RPMI8226 (cell line): ENCODE results near the gene TXNDC15.
"Not testable (repeated sequence)": the region's sequence is repeated elsewhere in the genome, so short reads cannot be mapped to it uniquely, and the experiment has no call there.

Source experiments
- DNase-seq: peaks from one replicate; pipeline ENCODE4 v3.0.0-alpha.2; 2015

Gene TXNDC15, protein sequence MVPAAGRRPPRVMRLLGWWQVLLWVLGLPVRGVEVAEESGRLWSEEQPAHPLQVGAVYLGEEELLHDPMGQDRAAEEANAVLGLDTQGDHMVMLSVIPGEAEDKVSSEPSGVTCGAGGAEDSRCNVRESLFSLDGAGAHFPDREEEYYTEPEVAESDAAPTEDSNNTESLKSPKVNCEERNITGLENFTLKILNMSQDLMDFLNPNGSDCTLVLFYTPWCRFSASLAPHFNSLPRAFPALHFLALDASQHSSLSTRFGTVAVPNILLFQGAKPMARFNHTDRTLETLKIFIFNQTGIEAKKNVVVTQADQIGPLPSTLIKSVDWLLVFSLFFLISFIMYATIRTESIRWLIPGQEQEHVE

DNA sequence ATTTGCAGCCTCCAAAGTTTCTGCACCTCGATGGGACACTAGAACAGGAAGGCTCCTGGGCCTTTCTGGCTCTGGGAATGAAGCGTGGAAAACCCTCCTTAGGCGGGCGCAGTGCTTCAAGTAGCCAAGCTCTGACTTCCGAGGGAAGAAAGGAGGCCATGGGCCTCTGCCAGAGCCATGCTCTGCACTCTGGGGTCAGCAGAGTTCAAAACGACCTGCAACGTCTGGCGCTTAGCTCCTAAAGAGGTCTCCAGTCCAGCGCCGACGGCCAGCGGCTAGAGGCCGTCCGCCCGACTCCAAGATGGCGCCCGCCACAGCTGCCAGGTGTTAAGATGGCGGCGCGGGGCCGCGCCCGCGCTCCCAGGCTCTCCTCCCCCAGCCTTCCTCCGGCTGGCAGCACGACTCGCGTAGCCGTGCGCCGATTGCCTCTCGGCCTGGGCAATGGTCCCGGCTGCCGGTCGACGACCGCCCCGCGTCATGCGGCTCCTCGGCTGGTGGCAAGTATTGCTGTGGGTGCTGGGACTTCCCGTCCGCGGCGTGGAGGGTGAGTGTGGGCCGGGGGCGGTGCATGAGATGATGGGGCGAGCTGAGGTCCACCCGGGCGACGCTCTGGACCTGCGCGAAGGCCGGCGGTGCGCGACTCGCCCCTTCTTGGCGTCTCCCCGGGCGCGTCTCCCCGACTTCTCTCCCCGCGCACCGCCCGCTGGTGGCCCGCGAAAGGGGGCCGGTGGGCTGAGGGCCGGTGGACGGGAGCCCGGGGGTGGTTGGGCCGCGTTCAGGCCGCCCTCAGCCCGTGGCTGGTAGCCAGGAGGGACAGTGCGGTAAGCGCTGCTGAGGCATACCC lies at the start of gene TXNDC15:
TSS of gene TXNDC15 (plus strand) at position 385 of the 844 bp plus-strand sequence. CDS start at position 442, 57 bp downstream.
- peak; percentile 87 for DNase-seq

DNA sequence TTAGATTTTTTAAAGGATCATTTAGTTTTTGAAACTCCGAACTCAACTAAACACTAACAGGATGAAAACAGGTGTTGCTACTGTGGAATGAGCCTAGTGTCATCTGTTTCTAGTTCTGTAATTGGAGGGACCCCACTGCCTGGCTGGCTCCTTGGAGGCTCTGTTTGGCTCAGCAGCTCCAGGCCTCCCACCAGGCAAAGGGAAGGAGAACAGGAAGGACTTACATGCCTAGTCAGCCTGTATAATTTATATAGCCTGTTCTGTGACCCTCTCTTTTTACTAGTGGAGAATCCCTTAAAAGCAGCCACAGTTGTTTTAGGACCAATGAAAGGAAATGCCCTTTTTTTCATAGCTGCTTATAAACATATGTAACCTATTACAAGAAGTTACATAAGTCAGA lies 49.5 kb upstream of the TXNDC15 start:
- DNase-seq = no peak

DNA sequence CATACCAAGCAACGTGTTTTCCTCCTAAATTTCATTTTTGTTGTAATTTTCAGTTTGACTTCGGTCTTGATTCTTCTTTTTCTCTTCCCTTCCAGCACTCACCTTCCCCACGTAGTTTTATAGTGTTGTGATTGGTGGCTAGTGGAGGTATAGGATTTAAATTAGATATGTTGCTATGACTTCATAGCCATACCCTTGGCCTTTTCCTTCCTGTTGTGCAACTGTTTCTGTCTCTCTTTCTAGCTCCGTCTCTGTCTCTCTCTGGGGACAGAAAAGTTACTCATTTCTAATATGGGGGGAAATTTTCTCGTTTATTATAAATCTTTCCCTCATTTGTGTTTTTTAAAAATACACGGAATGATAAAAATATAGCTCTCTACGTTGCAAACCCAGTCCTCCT lies 49.0 kb upstream of the TXNDC15 start:
- DNase-seq = no peak

DNA sequence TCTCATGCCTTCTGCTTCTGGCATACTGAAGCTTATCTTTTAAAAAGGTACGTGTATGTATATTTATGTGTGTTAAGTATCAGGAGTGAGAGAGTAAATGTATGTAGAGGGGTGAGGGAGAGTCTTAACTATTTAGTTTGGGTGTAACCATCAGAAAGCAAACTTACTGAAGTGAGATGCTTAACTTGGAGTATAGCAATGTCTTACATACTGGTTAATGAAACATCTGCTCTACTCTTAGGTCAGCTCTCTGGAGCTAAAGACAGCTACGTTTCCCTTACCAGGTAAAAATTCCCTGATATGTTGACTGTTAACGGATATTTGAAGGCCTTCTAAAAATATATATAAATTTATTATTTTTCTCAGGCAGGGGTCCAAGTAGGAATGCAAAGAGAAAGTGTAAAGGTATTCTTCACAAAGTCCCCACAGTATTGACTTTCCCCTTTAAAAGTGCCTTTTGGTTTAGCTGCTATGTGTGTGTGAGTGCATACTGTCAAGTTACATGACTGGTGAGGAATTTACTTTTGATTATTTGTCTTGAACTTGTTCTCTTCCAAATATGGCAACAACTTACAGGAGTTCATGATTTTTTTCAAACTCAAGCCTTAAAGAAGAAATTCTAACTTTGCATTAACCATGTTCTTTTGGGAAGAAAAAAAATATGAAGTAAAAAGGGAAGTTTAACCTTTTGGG lies 40.7 kb upstream of the TXNDC15 start:
- no peak for DNase-seq

DNA sequence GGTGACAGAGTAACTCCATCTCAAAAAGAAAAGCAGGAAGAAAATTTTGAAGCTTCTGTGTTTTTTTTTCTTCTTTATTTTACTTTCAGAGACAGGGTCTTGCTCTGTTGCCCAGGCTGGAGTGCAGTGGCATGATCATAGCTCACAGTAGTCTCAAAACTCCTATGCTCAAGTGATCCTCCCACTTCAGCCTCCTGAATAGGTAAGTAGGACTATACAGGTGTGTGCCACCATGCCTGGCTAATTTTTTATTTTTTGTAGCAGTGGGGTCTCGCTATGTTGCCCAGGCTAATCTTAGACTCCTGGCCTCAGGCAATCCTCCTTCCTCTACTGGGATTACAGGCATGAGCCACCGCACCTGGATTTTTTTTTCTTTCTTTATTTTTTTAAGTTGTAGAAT lies 38.5 kb upstream of the TXNDC15 start:
- DNase-seq = no peak

DNA sequence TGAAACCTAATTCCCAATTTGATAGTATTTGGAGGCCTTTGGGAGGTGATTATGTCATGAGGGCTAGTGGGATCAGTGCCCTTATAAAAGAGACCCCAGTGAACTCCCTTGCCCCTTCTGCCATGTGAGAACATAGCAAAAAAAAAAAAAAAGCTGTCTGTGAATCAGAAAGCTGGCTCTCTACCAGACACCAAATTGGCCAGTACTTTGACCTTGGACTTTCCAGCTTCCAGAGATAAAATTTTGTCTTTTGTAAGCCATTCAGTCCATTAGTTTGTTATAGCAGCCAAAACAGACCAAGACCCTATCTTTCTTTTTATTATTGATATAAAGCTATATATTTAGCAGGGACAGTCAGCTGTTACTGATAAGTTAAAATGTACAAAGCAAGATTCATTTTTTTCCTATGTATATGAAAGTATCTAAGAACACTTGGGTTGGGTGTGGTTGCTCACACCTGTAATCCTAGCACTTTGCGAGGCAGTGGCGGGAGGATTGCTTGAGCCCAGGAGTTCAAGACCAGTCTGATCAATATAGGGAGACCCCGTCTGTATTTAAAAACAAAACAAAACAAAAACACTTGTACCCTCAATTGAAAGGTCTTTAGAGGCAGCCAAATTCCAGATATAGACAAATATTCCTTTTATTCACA lies 36.5 kb upstream of the TXNDC15 start:
- DNase-seq = no peak

DNA sequence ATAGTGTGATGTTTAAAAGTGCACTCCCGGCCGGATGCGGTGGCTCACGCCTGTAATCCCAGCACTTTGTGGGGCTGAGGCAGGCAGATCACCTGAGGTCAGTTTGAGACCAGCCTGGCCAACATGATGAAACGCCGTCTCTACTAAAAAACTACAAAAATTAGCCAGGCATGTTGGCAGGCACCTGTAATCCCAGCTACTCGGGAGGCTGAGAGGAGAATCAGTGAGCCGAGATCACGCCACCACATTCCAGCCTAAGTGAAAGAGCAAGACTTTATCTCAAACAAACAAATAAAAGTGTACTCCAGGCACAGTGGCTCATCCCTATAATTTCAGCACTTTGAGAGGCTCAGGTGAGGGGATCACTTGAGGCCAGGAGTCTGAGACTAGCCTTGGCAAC lies 35.8 kb upstream of the TXNDC15 start:
- DNase-seq = not testable (repeated sequence)

DNA sequence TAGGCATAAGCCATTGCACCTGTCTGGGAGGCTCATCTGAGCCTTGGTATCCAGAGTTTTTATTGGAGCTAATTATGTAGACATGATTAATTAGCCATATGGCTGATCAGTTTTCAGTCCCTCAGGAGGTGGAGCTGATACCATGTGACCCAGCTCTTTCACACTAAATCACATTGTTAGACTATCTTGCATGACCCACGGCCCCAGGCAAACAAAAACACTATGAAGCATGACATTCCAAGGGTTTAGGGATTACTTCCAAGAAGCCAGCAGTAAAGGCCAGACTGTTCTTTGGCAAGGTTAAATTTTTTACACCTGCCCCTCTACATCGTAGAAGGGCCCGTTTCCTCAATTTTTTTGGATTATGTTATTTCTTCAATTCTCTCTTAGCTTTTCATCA lies 33.4 kb upstream of the TXNDC15 start:
- DNase-seq = no peak

DNA sequence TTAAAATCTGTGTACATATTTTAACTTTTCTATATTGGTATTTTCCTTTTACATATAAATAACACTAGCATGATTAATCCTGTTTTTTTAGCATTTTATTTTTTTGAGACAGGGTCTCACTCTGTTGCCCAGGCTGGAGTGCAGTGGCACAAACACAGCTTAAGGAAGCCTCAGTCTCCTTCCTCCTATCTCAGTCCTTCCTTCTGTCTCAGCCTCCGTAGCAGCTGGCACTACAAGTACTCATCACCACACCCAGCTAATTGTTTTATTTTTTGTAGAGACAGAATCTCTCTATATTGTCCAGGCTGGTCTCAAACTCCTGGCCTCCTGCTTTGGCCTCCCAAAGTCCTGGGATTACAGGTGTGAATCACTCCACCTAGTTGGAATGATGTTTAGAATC lies 29.9 kb upstream of the TXNDC15 start:
- DNase-seq = no peak

DNA sequence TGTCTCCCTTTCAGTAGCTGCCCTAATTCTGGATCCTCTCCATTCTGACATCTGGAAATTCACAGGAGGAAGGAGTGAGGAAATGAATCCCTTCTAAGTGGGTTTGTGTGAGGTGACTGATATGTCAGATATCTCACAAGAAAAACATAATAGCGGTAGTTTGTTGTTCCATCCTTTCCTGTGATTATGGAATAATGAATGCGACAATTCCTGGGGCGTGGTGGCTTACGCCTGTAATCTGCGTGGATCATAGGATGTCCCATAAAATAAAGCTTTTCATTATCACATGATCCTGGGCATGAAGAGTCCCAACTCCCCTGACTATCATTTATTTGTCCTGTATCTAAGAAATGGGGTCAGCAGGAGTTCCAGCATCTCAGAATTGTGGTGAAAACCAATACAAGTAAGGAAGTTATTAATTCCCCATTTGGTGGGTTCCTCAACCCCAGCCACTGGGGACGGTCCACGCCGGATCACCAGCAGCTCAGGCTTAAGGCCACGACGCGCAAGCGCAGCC lies 28.8 kb upstream of the TXNDC15 start:
- DNase-seq = no peak

DNA sequence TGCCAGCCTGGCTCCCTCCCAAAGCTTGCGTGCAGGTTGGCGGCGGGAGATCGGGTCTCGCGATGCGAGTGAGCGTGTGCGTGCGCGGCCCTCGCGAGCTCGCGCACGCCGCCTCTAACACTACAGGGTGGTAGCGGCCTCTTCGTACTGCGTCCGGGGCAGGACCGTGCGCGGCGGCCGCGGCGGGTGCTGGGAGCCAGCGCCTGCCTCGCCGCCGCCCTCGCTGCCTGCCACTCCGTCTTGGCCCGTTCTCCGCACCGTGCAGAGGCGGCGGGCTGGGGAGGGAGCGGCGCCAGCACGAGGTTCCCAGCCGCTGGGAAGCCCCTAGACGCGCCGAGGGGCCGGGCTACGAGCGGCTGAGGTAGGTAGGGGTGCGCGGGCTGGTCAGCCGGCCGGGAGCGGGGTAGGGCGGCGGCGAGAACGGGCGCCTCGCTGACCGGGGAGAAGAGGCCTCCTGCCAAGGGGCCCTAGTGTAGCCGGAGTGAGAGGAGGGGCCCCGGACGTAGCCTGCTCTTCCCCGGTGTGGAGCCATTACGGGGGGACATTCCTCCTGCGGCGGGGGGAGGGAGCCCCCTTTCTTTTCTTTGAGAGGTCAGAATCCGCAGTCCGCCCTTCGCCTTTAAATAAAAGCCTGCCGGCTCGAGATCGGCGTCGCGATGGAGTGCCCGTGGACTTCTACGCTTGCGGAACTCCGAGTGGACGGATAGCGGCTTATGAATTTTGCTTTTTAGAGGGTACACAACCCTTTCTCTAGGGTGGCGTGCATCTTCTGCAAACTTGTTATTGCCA lies 28.1 kb upstream of the TXNDC15 start, which contains the start of gene C5orf24:
TSS of gene C5orf24 (plus strand) at position 117 of the 789 bp plus-strand sequence. CDS start 8,933 bp downstream, outside the sequence.
- DNase-seq = peak; percentile 98

DNA sequence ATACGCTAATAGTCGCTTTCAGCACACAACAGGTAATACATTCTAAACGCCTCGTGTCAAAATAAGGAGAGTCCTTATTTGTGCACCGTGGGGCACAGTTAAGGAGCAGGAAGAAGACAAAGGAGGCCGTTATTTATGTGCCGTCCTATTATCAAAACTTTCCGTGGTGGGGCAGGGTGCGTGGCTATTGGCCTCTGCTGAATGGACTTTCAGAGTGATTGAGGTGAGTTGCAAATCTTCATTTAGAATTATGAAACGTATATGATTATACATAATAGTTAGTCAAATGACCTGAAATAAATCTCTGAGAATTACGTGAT lies 27.6 kb upstream of the TXNDC15 start:
- no peak for DNase-seq

DNA sequence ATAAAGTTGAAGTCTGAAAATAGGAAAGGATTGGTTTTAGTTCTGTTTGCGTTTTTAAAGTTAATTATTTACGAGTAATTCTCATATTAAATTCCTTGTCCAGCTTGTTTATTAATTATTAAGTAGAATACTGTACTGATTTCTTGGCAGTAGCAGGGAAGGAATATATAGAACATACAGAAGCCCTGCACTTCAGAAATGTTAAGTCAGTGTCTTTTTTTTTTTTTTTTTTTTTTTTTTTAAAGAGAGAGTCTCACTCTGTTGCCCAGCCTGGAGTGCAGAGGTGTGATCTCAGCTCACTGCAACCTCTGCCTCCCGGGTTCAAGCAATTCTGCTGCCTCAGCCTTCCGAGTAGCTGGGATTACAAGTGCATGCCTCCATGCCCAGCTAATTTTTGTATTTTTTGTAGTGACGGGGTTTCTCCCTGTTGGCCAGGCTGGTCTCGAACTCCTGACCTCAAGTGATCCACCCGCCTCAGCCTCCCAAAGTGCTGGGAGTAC lies 24.7 kb upstream of the TXNDC15 start:
- not testable (repeated sequence) for DNase-seq

DNA sequence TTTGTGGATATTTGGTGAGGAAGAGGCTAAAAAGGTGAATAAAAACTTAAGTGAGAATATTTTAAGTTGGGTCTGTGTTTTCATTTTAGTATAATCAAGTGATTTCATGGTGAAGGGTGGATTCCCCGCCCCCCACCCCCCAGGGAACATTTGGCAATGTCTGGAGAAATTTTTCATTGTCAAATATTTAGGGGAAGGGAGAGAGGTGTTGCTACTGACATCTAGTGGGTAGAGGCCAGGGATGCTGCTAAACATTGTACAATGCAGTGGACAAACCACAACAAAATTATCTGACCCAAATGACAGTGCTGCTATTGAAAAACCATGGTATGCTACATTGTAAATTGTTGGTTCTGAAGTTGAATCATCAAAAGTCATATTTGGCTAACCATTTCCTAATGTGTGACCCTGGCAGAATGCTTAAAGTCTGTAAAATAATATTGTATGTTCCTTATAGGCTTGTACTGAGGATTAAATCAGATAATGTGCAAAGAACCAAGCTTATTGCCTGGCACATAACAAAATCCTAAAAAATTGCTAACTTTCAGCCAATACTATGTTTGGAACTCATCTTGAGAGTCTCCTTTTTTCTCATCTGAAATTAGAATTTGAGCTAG lies 22.8 kb upstream of the TXNDC15 start:
- no peak for DNase-seq

DNA sequence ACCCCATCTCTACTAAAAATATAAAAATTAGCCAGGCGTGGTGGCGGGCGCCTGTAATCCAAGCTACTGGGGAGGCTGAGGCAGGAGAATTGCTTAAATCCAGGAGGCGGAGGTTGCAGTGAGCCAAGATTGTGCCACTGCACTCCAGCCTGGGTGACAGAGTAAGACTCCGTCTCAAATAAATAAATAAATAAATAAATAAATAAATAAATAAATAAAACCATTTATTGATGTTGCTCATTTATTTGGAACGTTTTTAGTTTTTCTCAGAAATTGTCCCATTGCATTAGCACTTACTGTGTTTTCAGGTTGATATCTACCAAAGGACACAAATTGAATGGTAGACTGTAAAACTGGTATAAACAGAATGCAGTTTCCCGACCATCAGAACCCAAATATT lies 17.7 kb upstream of the TXNDC15 start:
- not testable (repeated sequence) for DNase-seq

DNA sequence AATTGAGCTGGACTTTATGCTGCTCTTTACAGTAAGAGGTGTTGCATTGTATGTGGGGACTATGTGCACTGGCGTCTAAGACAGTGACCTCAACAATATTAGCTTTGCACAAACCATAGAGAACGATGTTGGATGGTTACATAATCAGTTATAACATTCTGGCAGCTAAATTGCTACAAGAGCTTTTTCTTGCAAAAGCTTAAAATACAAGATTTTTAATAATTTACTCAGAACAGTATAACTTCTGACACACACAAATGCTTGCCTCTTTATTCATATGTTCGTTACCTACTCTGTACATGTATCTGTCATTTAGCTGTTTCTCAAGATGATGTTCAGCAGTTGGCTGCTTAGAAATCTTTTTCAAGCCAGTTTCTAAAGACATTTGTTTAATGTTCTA lies 16.8 kb upstream of the TXNDC15 start:
- DNase-seq = no peak

DNA sequence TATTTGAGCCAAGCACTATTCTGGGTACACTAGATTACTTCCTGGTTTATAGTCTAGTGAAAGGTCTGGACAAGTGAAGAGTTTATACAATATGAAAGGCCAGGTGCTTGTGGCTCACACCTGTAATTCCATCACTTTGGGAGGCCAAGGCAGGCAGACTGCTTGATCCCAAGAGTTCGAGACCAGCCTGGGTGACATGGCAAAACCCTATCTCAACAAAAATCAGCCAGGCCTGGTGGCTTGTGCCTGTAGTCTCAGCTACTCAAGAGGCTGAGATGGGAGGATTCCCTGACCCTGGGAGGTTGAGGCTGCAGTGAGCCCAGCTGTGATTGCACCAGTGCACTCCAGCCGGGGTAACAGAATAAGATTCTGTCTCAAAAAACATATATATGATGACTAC lies 9.5 kb upstream of the TXNDC15 start:
- no peak for DNase-seq

DNA sequence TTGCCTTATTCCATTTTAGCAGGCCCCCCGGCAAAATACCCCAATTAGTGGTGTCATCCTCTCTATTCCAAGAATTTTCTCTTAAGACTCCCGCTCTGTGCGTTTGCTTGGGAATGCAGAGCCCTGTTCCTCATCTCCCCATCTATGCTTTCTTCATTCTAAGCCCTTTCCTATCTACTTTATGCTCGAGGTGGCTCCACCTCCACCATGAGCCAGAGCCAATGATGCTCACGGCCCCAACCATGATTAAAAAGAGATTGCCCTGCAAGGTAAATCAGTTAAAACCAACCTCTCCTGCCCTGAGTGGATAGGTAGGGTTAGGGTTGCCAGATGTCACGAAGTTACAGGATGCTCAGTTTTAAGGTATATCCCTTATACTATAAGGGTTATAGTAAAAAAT lies 677 bp upstream of the TXNDC15 start:
- peak; percentile 36 for DNase-seq

DNA sequence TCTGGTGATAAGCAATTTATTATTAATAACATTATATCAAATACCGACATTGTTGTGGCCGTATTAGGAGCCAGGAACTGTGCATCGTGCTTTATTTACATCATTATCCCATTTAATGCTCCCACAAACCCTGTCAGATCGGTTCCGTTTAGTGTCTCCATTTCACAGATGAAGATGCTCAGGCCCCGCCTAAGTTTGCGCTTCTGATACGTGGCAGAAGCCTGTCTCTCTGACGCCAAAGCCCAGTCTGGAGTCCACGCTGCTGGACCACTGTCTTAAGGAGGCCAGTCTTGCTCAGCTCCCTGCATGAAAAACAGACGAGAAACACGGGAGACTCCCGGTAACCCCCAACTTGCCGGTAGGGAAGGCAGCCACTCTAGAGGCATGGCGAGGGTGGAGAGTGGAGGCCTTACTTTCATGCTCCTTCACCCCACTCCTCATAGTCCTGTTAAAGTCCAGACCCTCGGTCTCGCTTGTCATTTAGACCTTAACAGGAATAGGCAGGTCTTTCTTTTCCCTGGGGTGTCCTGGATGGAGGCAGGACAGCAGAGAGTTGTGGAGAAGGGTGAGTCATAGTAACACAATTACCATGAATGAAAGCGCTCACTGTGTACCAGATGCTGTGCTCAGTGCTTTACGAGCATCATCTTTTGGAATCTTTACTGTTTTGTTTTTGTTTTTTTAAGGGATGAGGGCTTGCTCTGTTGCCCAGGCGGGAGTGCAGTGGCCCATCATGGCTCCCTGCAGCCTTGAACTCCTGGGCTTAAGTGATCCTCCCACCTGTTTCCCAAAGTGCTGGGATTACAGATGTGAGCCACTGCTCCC lies 872 bp downstream of the TXNDC15 start:
- peak; percentile 61 for DNase-seq

DNA sequence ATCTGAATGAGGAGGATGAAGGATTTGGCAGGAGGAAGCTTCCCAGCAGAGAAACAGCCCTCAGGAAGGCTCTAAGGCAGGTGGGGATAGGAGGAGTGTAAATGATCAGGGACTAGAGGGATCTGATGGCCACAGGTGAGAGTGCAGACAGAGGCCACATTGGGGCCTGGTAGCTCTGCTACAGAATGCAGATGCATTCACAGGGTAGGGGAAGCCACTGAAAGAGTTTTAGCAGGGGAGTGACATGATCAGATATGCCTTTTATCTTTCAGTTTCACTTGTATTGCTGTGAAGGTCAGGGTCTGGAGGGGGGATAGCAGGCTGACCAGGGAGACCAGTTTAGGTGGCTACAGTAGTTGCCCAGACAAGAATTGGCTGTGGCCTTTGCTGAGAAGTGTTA lies 3.0 kb downstream of the TXNDC15 start:
- peak; percentile 75 for DNase-seq
